ENCODE data around the gene CYP26A1. TPM values are rescaled to one million over a fixed set of nuclear protein-coding genes. Genes with fewer than 3 reads are reported as not detected.
A peak's percentile ranks its signal among the peaks of the same experiment; 100 is the strongest.

Gene CYP26A1
- total RNA-seq, 1 experiment from 2014 or later = 1.5 TPM

DNA sequence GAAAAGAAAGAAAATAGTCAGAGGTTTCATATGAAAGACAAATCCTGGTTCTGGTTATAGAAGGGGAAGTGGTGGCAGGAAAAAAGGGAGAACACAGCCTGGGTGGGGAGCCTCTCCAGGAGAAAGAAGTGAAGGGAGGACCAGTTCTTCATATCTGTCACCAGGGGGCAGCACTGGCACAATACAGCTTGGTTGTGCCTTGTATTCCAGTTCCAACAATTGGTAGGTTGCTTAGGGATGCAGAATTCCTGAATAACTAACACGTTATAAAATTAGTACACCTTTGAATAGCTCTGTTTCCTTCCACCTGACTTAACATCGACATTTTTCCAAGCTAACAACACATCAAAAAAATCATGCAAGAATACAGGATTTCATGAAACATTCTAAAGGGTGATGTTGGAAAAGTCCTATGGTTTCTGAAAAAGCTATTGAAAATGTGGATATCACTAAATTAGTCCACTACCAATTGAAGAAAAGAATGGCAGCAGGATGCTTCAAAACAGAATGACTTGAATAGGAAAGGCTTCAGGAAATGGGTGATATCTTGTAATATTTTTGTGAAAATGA, 52.9 kb downstream of the CYP26A1 start:
- Histone ChIP-seq H3K36me3 (ENCODE audit: control insufficient read depth, insufficient read depth, low read length) (no peaks in the 10 kb centered on the region), H3K4me1 (ENCODE audit: control insufficient read depth, insufficient read depth, low read length) (no peaks in the 10 kb centered on the region), H3K4me3 (ENCODE audit: low read depth in 2 of 2, low read length in 2 of 2) (no peak overlapping the region), H3K9me3 (ENCODE audit: control insufficient read depth, insufficient read depth, low read depth, low read length) (peaks cover 11% of the 10 kb centered on the region), H3K27ac (ENCODE audit: low read length) (no peak overlapping the region), H3K27me3 (ENCODE audit: control insufficient read depth, insufficient read depth, low read length) (0 out of 2 replicates have a peak, but pooled peaks cover 2% of the 10 kb centered on the region)
- ChIA-PET CTCF (interaction anchor here (1.4 kb wide), 1 partner anchor 11 kb away, joined by 3 read pairs; no protein-coding TSS in a partner anchor), POLR2A (no interaction called here)
- ATAC-seq (no peak), DNase-seq (ENCODE audit: low read depth, low spot score) (no peak)
- intact Hi-C loops (cut with micrococcal nuclease; ENCODE audit: unreplicated experiment) = no loop called here
- in situ Hi-C loops (cut with HindIII; ENCODE audit: low pct_unique_long_range_greater_than_20kb, low sequenced_read_pairs) = no loop called here
- TF ChIP-seq CTCF (IDR thresholded peaks at IDR 0.05) (peak; percentile 63), TCF7L2 (IDR thresholded peaks at IDR 0.05; ENCODE audit: low read depth, low read length) (no peak)
- BruUV-seq (replicated peaks) = no TSS peak

Other genes with a start within 250 kb of the CYP26A1 start
- 17.0 TPM for gene EXOC6, start 225.4 kb upstream of the CYP26A1 start, total RNA-seq (2021; ENCODE audit: unreplicated experiment)
- gene CYP26C1, start 13.1 kb upstream of the CYP26A1 start, total RNA-seq (2021; ENCODE audit: unreplicated experiment) = 1.1 TPM